Activated T-cell treated with anti-CD3 and anti-CD28 coated beads, Interleukin-2, amount 50 U/mL, for 72 hours (primary cell): Measurements from ENCODE around the gene TIGD1. TPM values are rescaled to one million over a fixed set of nuclear protein-coding genes. Genes with fewer than 3 reads are reported as not detected.
A peak's percentile ranks its signal among the peaks of the same experiment; 100 is the strongest.

ENCODE experiments used
- ATAC-seq, 2 donors: fragments of 150-1000 bp; cut with Tn5 transposase; replicated peaks in 1 of 2; 2 replicates each; pipeline ENCODE4 v1.10.0; 2021; ENCODE audit warnings: moderate library complexity in 2 of 2, mild to moderate bottlenecking in 1 of 2
- DNase-seq, 2 donors: peaks; one replicate each; pipeline ENCODE4 v3.0.0; 2021 to 2022; ENCODE audit warnings: mixed read lengths in 1 of 2
- H3K27ac Mint-ChIP-seq: one replicate; pipeline ENCODE4 v1.8.0; 2022; ENCODE audit warnings: mild to moderate bottlenecking, moderate library complexity, mixed read lengths
- H3K27me3 Mint-ChIP-seq: one replicate; pipeline ENCODE4 v1.8.0; 2022; ENCODE audit warnings: low read depth, mixed read lengths
- H3K36me3 Mint-ChIP-seq, 2 donors: one replicate each; pipeline ENCODE4 v1.8.0; 2022; ENCODE audit warnings: mixed read lengths in 2 of 2, mild to moderate bottlenecking in 1 of 2; ENCODE audit not compliant: insufficient read depth in 2 of 2
- H3K4me1 Mint-ChIP-seq: one replicate; pipeline ENCODE4 v1.8.0; 2022; ENCODE audit warnings: low read depth, mixed read lengths
- H3K4me3 Mint-ChIP-seq, 2 donors: one replicate each; pipeline ENCODE4 v1.8.0; 2022; ENCODE audit warnings: mild to moderate bottlenecking in 2 of 2, mixed read lengths in 2 of 2, moderate library complexity in 2 of 2
- H3K9me3 Mint-ChIP-seq, 2 donors: one replicate each; pipeline ENCODE4 v1.8.0; 2022; ENCODE audit warnings: mixed read lengths in 2 of 2
- total RNA-seq, 2 donors: library from RNA; stranded (reverse); gene quantifications; one replicate each; pipeline ENCODE4 v1.2.3, GENCODE V29; 2022

The TIGD1 gene
- total RNA-seq, 2 donors from 2014 or later: 7.0 to 10.5 TPM

DNA sequence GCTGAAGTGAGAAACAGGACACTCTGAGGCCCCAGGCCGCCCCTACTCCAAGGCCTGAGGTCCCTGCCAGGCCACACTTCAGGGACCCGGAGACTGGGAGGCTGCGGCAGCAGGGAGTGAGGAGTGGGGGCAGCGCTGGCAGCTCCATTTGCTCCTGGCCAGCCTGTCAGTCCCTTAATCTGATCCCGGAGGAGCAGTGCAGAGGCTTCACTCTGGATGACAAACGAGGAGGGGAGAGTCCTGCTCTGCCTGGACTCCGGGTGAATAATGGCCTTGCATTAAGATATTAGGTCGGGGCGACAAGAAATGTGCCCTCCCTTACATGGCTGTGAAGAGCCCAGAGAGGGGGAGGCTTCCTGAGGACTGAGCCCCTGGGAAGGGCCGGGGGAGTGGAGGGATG is 44.5 kb downstream of the TIGD1 start:
- Mint-ChIP-seq H3K27ac (no peak overlapping the region), H3K27me3 (peaks cover 33% of the 10 kb centered on the region), H3K4me3 (no peak overlapping the region), H3K36me3 (no peaks in the 10 kb centered on the region), H3K4me1 (peaks cover 15% of the 10 kb centered on the region), H3K9me3 (no peaks in the 10 kb centered on the region)
- ATAC-seq (no peak), DNase-seq (no peak)

DNA sequence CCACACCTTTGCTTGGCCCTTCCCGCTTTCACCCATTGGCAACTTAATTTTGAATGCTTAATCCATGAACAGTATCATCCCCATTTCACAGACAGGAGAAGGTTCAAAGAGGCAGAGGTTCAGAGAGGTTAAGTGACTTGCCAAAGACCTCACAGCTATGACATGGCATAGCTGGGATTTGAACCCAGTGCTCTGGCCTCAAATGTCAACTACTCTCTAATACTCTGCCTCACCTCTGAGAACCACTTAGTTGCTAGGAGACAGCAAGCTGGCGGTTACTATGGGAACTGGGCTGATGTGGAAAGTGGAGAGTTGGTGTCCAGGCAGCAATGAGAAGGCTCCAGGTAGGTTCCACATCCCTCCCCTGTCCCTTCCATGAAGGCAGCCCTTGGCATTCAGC is 45.9 kb downstream of the TIGD1 start:
- H3K36me3 Mint-ChIP-seq: no peaks in the 10 kb centered on the region
- peak overlapping the region; percentile 23 to 71 for H3K4me3 Mint-ChIP-seq
- peaks cover 39% of the 10 kb centered on the region for H3K27me3 Mint-ChIP-seq
- no peak for DNase-seq
- H3K27ac Mint-ChIP-seq: no peak overlapping the region
- ATAC-seq: no peak
- peaks cover 15% of the 10 kb centered on the region for H3K4me1 Mint-ChIP-seq
- H3K9me3 Mint-ChIP-seq: no peaks in the 10 kb centered on the region

DNA sequence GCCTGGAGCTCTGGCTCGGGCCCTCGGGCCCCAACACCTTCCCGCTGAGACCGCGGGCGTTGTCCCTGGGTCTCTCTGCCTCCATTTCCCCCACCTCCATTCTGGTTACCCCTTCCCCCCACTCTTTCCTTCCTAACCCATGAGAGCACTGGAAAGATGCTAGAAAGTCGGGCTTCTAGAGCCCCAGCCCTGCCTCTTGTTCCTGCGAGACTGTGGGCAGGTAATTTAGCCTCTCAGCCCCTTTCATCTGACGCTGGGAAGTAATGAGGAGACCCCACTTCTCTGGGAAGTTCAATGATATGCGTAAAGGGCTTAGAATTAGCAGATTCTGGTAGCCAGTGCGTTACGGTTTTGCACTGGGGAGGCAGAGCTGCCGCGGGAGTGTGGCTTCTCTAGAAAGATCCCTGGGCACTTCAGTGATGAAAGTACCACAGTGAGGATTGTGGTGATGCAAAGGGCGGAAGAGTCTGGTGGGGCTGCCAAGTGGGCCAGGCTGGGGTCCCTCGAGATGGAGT is 46.5 kb downstream of the TIGD1 start:
- Mint-ChIP-seq H3K36me3 (no peaks in the 10 kb centered on the region), H3K27me3 (peaks cover 39% of the 10 kb centered on the region), H3K4me3 (peak overlapping the region; percentile 46 to 71), H3K9me3 (no peaks in the 10 kb centered on the region), H3K4me1 (peaks cover 15% of the 10 kb centered on the region), H3K27ac (no peak overlapping the region)
- DNase-seq: no peak
- no peak for ATAC-seq

DNA sequence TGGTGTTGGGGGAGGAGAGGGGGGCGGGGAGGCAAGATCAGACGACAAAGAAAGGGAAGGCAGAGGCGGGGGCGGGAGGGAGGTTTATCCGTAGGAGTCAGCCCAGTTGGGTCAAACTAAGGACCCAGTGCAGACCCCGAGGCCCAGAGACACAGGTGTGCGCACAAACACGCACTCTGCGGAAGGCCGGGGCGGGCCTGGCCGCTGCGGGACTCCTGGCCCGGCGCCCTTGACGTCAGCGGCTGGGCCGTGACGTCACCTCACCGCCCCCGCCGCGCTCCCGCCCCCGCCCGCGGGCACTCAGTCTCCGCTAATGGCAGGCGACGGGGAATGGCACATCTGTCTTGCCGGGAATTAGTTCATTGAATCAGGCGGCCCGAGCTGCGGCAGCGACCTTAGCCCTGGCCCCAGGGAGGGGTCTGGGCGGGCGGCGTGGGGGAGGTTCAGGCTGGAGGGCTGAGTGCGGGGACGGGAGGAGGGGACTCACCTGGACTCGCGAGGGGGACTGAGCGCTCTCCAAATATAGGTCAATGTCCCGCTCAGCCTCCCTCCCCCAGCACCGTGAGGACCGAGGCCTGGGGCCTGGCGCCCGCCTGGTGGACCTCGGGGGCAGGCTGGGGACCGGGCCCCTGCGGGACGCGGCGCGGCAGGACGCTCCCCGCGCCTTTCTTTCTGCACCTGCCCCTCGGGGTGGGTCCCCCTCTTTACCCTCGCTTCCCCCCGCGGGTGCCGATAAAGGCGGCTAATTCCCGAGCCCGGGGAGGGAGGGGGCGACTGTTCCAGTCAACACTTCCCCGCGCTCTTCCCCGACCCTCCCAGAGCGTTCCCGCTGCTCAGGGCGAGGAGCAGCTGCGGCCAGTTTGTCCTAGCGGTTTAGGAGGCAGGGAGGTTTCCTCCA is 47.2 kb downstream of the TIGD1 start:
- H3K4me3 Mint-ChIP-seq: peak overlapping the region; percentile 58 to 76
- no peaks in the 10 kb centered on the region for H3K9me3 Mint-ChIP-seq
- no peak overlapping the region for H3K27ac Mint-ChIP-seq
- DNase-seq: peak; percentile 39 to 70
- ATAC-seq: peak; percentile 63 to 72
- H3K27me3 Mint-ChIP-seq: peaks cover 45% of the 10 kb centered on the region
- H3K36me3 Mint-ChIP-seq: no peaks in the 10 kb centered on the region
- H3K4me1 Mint-ChIP-seq: peaks cover 15% of the 10 kb centered on the region

- peak in 1 of 2 donors; percentile 31 for DNase-seq
- H3K36me3 Mint-ChIP-seq: no peaks in the 10 kb centered on the region
- H3K4me3 Mint-ChIP-seq: peak overlapping the region; percentile 73 to 76
- peak; percentile 41 to 45 for ATAC-seq
- peaks cover 46% of the 10 kb centered on the region for H3K27me3 Mint-ChIP-seq
- H3K9me3 Mint-ChIP-seq: no peaks in the 10 kb centered on the region
- H3K27ac Mint-ChIP-seq: no peak overlapping the region
- H3K4me1 Mint-ChIP-seq: peaks cover 15% of the 10 kb centered on the region
These were observed 47.8 kb downstream of the TIGD1 start for GRCh38 chr2:232502511-232502910.

GRCh38 chr2:232501794-232502390 is 48.5 kb downstream of the TIGD1 start:
- H3K27me3 Mint-ChIP-seq: peaks cover 46% of the 10 kb centered on the region
- no peaks in the 10 kb centered on the region for H3K36me3 Mint-ChIP-seq
- ATAC-seq: no peak
- DNase-seq: no peak
- no peak overlapping the region for H3K27ac Mint-ChIP-seq
- H3K9me3 Mint-ChIP-seq: no peaks in the 10 kb centered on the region
- peaks cover 15% of the 10 kb centered on the region for H3K4me1 Mint-ChIP-seq
- H3K4me3 Mint-ChIP-seq: peak overlapping the region in 1 of 2 donors; percentile 54

- no peak overlapping the region for H3K4me3 Mint-ChIP-seq
- H3K36me3 Mint-ChIP-seq: no peaks in the 10 kb centered on the region
- ATAC-seq (no peak), DNase-seq (no peak)
- H3K27me3 Mint-ChIP-seq: peaks cover 45% of the 10 kb centered on the region
- H3K9me3 Mint-ChIP-seq: no peaks in the 10 kb centered on the region
- H3K4me1 Mint-ChIP-seq: peaks cover 15% of the 10 kb centered on the region
- H3K27ac Mint-ChIP-seq: no peak overlapping the region
These were observed 49.0 kb downstream of the TIGD1 start for GRCh38 chr2:232501331-232501771.

DNA sequence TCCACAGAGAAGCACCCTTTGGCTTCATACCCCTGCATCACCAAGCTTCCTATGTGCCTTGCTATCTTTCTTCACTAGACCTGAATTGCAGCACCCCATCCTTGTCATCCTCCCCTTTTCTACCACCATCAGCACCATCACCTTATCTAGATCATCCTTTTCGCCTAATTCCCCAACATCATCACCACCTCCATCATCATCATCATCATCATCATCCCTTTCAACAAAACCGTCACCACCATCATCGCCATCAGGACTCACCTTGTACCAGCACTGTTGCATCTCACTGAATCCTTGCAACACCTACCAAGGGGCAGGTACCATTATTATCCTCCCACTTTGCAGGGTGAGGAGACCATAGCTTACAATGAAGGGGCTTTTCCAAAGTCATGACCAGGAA is 51.9 kb downstream of the TIGD1 start:
- ATAC-seq (no peak), DNase-seq (no peak)
- no peaks in the 10 kb centered on the region for H3K9me3 Mint-ChIP-seq
- no peaks in the 10 kb centered on the region for H3K36me3 Mint-ChIP-seq
- peaks cover 5% of the 10 kb centered on the region for H3K4me1 Mint-ChIP-seq
- no peak overlapping the region for H3K27ac Mint-ChIP-seq
- peaks cover 18% of the 10 kb centered on the region for H3K27me3 Mint-ChIP-seq
- H3K4me3 Mint-ChIP-seq: no peak overlapping the region

Other genes starting within 250 kb of the TIGD1 start
- gene ALPP, start 171.8 kb downstream of the TIGD1 start, total RNA-seq: not detected
- not detected for gene ALPG, start 143.7 kb downstream of the TIGD1 start, total RNA-seq
- not detected for gene ALPI, start 94.4 kb downstream of the TIGD1 start, total RNA-seq
- 1 to 10 TPM; 1.8 to 2.5 TPM for gene ECEL1, start 62.7 kb downstream of the TIGD1 start, total RNA-seq
- gene PRSS56, start 30.2 kb downstream of the TIGD1 start, total RNA-seq: under 1 TPM in 1 of 2 donors, not detected in 1; 0.39 TPM
- not detected for gene CHRND, start 24.4 kb downstream of the TIGD1 start, total RNA-seq
- gene CHRNG, start 10.9 kb downstream of the TIGD1 start, total RNA-seq: not detected
- gene EIF4E2, start 132 bp upstream of the TIGD1 start, total RNA-seq: 10 to 100 TPM; 42.6 to 42.7 TPM
- gene EFHD1, start 83.0 kb upstream of the TIGD1 start, total RNA-seq: 1 to 10 TPM; 1.0 to 1.8 TPM
- gene GIGYF2, start 146.8 kb upstream of the TIGD1 start, total RNA-seq: 10 to 100 TPM; 61.2 to 62.7 TPM
- gene KCNJ13, start 226.0 kb upstream of the TIGD1 start, total RNA-seq: not detected